Vagina (tissue), 2 donors: ENCODE data around the gene TAPBPL. TPM values are rescaled to one million over a fixed set of nuclear protein-coding genes. Genes with fewer than 3 reads are reported as not detected.
A peak's percentile ranks its signal among the peaks of the same experiment; 100 is the strongest.

Experiments used
- DNase-seq, 2 donors: peaks; one replicate each; pipeline ENCODE4 v3.0.0-alpha.2; 2017; ENCODE audit errors: extremely low spot score in 2 of 2
- H3K27ac ChIP-seq: fragments of 200-600 bp; sonication (generic); one replicate; pipeline ENCODE4 v1.5.1; 2019
- H3K27me3 ChIP-seq: fragments of 200-600 bp; sonication (generic); one replicate; pipeline ENCODE4 v1.5.1; 2019
- H3K36me3 ChIP-seq, 2 donors: fragments of 200-600 bp; sonication (generic); one replicate each; pipeline ENCODE4 v1.5.1; 2017 to 2019
- H3K4me1 ChIP-seq: fragments of 200-600 bp; sonication (generic); one replicate; pipeline ENCODE4 v1.5.1; 2019
- H3K4me3 ChIP-seq, 2 donors: fragments of 200-600 bp; sonication (generic); 1 replicate in 1 of 2; 2 replicates in 1 of 2; pipeline ENCODE4 v1.5.1; 2016 to 2019
- H3K9me3 ChIP-seq: fragments of 200-600 bp; sonication (generic); one replicate; pipeline ENCODE4 v1.5.1; 2019
- POLR2A ChIP-seq, 2 donors: fragments of 450-650 bp; IDR thresholded peaks; one replicate each; pipeline ENCODE4 v1.6.1; 2017; ENCODE audit warnings: antibody characterized with exemption in 2 of 2, mild to moderate bottlenecking in 2 of 2, moderate library complexity in 2 of 2
- POLR2AphosphoS5 ChIP-seq, 2 donors: sonication (generic); formaldehyde crosslinking; IDR thresholded peaks; one replicate each; pipeline ENCODE4 v1.9.0; 2017; ENCODE audit warnings: antibody characterized with exemption in 2 of 2, mild to moderate bottlenecking in 2 of 2, low read depth in 1 of 2; ENCODE audit not compliant: insufficient read depth in 1 of 2
- intact Hi-C: fragments of 100-400 bp; cut with DNase I; formaldehyde crosslinking; loops from one replicate; pipeline ENCODE4 v1.15.1; 2023
- total RNA-seq: library from RNA; depleted of rRNA; stranded (reverse); fragments of >200 nt; gene quantifications from one replicate; pipeline ENCODE4 v1.2.3, GENCODE V29; 2016
- TF ChIP-seq, protein P1 (sequence below), 3 experiments: fragments of 450-650 bp in 2 of 3; fragments of 200-600 bp in 1 of 3; sonication (generic) in 1 of 3; IDR thresholded peaks; one replicate each; pipeline ENCODE4 v1.5.1; 2017 to 2019; ENCODE audit warnings: antibody characterized with exemption in 3 of 3, mild to moderate bottlenecking in 2 of 3, moderate library complexity in 2 of 3

TAPBPL gene
- total RNA-seq, 1 donor from 2014 or later, result 21.1 TPM

DNA sequence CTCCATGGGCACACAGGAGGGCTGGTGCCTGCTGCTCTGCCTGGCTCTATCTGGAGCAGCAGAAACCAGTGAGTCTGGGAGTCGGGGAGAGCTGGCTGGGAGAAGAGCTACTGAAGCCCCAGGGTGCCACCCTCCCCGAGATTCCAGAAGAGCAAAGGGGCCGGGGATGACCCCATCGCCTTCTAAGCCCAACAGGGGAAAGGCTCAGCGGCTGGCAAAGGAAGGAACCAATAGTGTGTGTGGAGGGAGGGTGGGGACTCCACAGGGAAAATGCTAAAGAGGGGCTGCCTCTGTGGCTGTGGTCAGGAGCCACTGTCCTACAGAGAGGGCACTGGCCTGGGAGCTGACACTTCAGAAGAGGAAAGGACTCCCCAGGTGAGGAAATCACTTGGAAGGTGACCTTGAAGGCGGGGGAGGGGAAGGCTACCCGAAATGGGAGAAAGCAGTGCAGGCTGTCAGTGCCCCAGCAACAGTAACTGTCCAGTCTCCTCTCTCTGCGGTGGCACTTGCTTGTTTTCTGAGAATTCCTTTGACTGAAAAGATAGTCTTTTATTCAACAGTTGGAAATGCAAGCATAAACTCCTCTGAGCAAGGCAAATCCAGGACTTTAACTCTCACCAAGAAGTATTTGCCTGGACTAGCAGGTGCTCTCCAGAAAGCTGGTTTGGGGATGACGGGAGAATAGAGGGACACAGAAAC, 552 bp downstream of the TAPBPL start:
- TF ChIP-seq POLR2AphosphoS5 (IDR thresholded peaks at IDR 0.05; ENCODE audit: insufficient read depth in 1 of 2, low read depth in 1 of 2), result no peak
- H3K4me1 ChIP-seq, result peaks cover 37% of the 10 kb centered on the region
- intact Hi-C loops, result no loop called here
- no peaks in the 10 kb centered on the region for H3K9me3 ChIP-seq
- DNase-seq, result no peak
- no peaks in the 10 kb centered on the region for H3K27me3 ChIP-seq
- H3K36me3 ChIP-seq, result peaks cover 0 to 28% of the 10 kb centered on the region in 2 donors
- H3K27ac ChIP-seq, result peak overlapping the region; percentile 95
- H3K4me3 ChIP-seq, result peak overlapping the region; percentile 70 to 80

DNA sequence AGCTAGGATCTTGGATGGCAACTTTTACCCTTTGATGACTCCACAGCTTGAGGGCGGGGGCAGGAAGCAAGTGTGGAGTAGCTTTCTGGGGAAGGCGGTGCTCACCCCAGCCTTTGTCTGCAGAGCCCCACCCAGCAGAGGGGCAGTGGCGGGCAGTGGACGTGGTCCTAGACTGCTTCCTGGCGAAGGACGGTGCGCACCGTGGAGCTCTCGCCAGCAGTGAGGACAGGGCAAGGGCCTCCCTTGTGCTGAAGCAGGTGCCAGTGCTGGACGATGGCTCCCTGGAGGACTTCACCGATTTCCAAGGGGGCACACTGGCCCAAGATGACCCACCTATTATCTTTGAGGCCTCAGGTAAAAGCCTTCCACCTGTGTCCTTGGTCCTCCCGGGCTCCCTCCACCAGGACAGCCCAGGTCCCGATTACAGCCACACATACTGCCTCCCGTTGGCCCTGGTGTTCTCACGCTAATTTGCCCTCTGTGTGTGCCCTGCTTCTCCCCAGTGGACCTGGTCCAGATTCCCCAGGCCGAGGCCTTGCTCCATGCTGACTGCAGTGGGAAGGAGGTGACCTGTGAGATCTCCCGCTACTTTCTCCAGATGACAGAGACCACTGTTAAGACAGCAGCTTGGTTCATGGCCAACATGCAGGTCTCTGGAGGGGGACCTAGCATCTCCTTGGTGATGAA, 1.2 kb downstream of the TAPBPL start:
- Histone ChIP-seq H3K4me1 (peaks cover 37% of the 10 kb centered on the region), H3K4me3 (peak overlapping the region; percentile 70 to 80), H3K9me3 (no peaks in the 10 kb centered on the region), H3K27me3 (no peaks in the 10 kb centered on the region), H3K36me3 (peaks cover 0 to 34% of the 10 kb centered on the region in 2 donors), H3K27ac (peak overlapping the region; percentile 95)
- intact Hi-C loops, result no loop called here
- no peak for DNase-seq
- no peak for TF ChIP-seq POLR2A (IDR thresholded peaks at IDR 0.05)
- TF ChIP-seq POLR2AphosphoS5 (IDR thresholded peaks at IDR 0.05; ENCODE audit: insufficient read depth in 1 of 2, low read depth in 1 of 2), result no peak
- TF ChIP-seq, protein P1, sequence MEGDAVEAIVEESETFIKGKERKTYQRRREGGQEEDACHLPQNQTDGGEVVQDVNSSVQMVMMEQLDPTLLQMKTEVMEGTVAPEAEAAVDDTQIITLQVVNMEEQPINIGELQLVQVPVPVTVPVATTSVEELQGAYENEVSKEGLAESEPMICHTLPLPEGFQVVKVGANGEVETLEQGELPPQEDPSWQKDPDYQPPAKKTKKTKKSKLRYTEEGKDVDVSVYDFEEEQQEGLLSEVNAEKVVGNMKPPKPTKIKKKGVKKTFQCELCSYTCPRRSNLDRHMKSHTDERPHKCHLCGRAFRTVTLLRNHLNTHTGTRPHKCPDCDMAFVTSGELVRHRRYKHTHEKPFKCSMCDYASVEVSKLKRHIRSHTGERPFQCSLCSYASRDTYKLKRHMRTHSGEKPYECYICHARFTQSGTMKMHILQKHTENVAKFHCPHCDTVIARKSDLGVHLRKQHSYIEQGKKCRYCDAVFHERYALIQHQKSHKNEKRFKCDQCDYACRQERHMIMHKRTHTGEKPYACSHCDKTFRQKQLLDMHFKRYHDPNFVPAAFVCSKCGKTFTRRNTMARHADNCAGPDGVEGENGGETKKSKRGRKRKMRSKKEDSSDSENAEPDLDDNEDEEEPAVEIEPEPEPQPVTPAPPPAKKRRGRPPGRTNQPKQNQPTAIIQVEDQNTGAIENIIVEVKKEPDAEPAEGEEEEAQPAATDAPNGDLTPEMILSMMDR (IDR thresholded peaks at IDR 0.05), result no peak

GRCh38 chr12:6457220-6457945, 5.5 kb downstream of the TAPBPL start:
- peaks cover 0 to 71% of the 10 kb centered on the region in 2 donors for H3K36me3 ChIP-seq
- H3K4me1 ChIP-seq, result peaks cover 24% of the 10 kb centered on the region
- H3K27me3 ChIP-seq, result no peaks in the 10 kb centered on the region
- intact Hi-C loops, result no loop called here
- no peak overlapping the region for H3K27ac ChIP-seq
- no peak overlapping the region for H3K4me3 ChIP-seq
- TF ChIP-seq POLR2AphosphoS5 (IDR thresholded peaks at IDR 0.05; ENCODE audit: insufficient read depth in 1 of 2, low read depth in 1 of 2), result no peak
- TF ChIP-seq, protein P1 (IDR thresholded peaks at IDR 0.05), result no peak
- TF ChIP-seq POLR2A (IDR thresholded peaks at IDR 0.05), result no peak
- no peaks in the 10 kb centered on the region for H3K9me3 ChIP-seq
- no peak for DNase-seq

GRCh38 chr12:6458281-6459003, 6.6 kb downstream of the TAPBPL start:
- no peak overlapping the region for H3K27ac ChIP-seq
- H3K4me1 ChIP-seq, result peaks cover 15% of the 10 kb centered on the region
- H3K9me3 ChIP-seq, result no peaks in the 10 kb centered on the region
- H3K27me3 ChIP-seq, result no peaks in the 10 kb centered on the region
- peaks cover 0 to 82% of the 10 kb centered on the region in 2 donors for H3K36me3 ChIP-seq
- intact Hi-C loops, result no loop called here
- H3K4me3 ChIP-seq, result no peak overlapping the region
- TF ChIP-seq POLR2A (IDR thresholded peaks at IDR 0.05), result no peak
- no peak for TF ChIP-seq POLR2AphosphoS5 (IDR thresholded peaks at IDR 0.05; ENCODE audit: insufficient read depth in 1 of 2, low read depth in 1 of 2)
- TF ChIP-seq, protein P1 (IDR thresholded peaks at IDR 0.05), result no peak
- no peak for DNase-seq

- peaks cover 18% of the 10 kb centered on the region for H3K4me1 ChIP-seq
- H3K4me3 ChIP-seq, result no peak overlapping the region
- no peak overlapping the region for H3K27ac ChIP-seq
- no peaks in the 10 kb centered on the region for H3K9me3 ChIP-seq
- no peak for TF ChIP-seq POLR2AphosphoS5 (IDR thresholded peaks at IDR 0.05; ENCODE audit: insufficient read depth in 1 of 2, low read depth in 1 of 2)
- TF ChIP-seq POLR2A (IDR thresholded peaks at IDR 0.05), result no peak
- TF ChIP-seq, protein P1 (IDR thresholded peaks at IDR 0.05), result no peak
- no peaks in the 10 kb centered on the region for H3K27me3 ChIP-seq
- intact Hi-C loops, result no loop called here
- DNase-seq, result no peak
- H3K36me3 ChIP-seq, result peaks cover 0 to 81% of the 10 kb centered on the region in 2 donors
Measured at GRCh38 chr12:6459004-6459337, 7.1 kb downstream of the TAPBPL start.
